IMR-90 (cell line): ENCODE results near the gene GRID1. TPM values are rescaled to one million over a fixed set of nuclear protein-coding genes. Genes with fewer than 3 reads are reported as not detected.

Experiments used
- ATAC-seq: fragments of 200-7000 bp; cut with Tn5 transposase; 2 replicates; pipeline ENCODE4 v1.9.1; 2020; ENCODE audit warnings: low read depth, mild to moderate bottlenecking, moderate library complexity
- BruUV-seq: library from RNA; stranded (reverse); fragments of 400-500 nt; replicated peaks from 2 replicates; lab custom pipeline; 2021; lab: Mats Ljungman, UMichigan
- CTCF ChIA-PET: fragments of 300-600 bp; formaldehyde crosslinking; extraction: SDS; loops from one replicate; lab custom pipeline; 2021; ENCODE audit warnings: antibody characterized with exemption; lab: Yijun Ruan, JAX
- POLR2A ChIA-PET: fragments of 300-600 bp; sonication (Branson Sonifier 250); formaldehyde crosslinking; loops from one replicate; lab custom pipeline; 2022; ENCODE audit warnings: antibody characterized with exemption; ENCODE audit not compliant: unreplicated experiment; lab: Charles Lee
- DNase-seq: peaks from one replicate; pipeline ENCODE4 v3.0.0; 2013
- H2AFZ ChIP-seq: replicated peaks from 2 replicates; pipeline ENCODE3; 2013; ENCODE audit warnings: low read length, mild to moderate bottlenecking; ENCODE audit not compliant: poor library complexity
- H2AK5ac ChIP-seq: 2 replicates; pipeline ENCODE4 v1.6.1; 2013; ENCODE audit warnings: low read depth, low read length, inconsistent platforms
- H2AK9ac ChIP-seq: replicated peaks from 2 replicates; pipeline ENCODE3; 2013; ENCODE audit warnings: mild to moderate bottlenecking, low read depth, low read length, moderate library complexity; ENCODE audit not compliant: poor library complexity
- H2BK120ac ChIP-seq: 2 replicates; pipeline ENCODE4 v1.6.1; 2013; ENCODE audit warnings: low read depth, low read length, inconsistent platforms
- H2BK15ac ChIP-seq: 3 replicates; pipeline ENCODE4 v1.6.1; 2013; ENCODE audit warnings: low read depth, low read length, inconsistent platforms
- H2BK20ac ChIP-seq: 2 replicates; pipeline ENCODE4 v1.6.1; 2013; ENCODE audit warnings: low read depth, mild to moderate bottlenecking, inconsistent platforms, low read length, moderate library complexity
- H2BK5ac ChIP-seq: 2 replicates; pipeline ENCODE4 v1.6.1; 2013; ENCODE audit warnings: mild to moderate bottlenecking, low read depth, low read length, inconsistent platforms; ENCODE audit not compliant: poor library complexity, severe bottlenecking
- H3K14ac ChIP-seq: replicated peaks from 2 replicates; pipeline ENCODE4 v1.6.1; 2013; ENCODE audit warnings: low read depth, low read length, inconsistent platforms
- H3K18ac ChIP-seq: 2 replicates; pipeline ENCODE4 v1.6.1; 2013; ENCODE audit warnings: low read depth, low read length, control low read depth
- H3K23ac ChIP-seq: 2 replicates; pipeline ENCODE4 v1.6.1; 2013; ENCODE audit warnings: low read depth, low read length, inconsistent platforms
- H3K27ac ChIP-seq: 2 replicates; pipeline ENCODE4 v1.5.1; 2013; ENCODE audit warnings: mild to moderate bottlenecking, control low read depth, low read length; ENCODE audit not compliant: insufficient read depth
- H3K27me3 ChIP-seq: 2 replicates; pipeline ENCODE4 v1.6.1; 2013; ENCODE audit warnings: low read length; ENCODE audit not compliant: control insufficient read depth, insufficient read depth
- H3K36me3 ChIP-seq: 2 replicates; pipeline ENCODE4 v1.6.1; 2013; ENCODE audit warnings: low read length, mixed read lengths; ENCODE audit not compliant: control insufficient read depth, insufficient read depth
- H3K4ac ChIP-seq: 2 replicates; pipeline ENCODE4 v1.6.1; 2013; ENCODE audit warnings: low read depth, low read length, inconsistent platforms
- H3K4me1 ChIP-seq: 2 replicates; pipeline ENCODE4 v1.6.1; 2013; ENCODE audit warnings: low read length, mixed read lengths; ENCODE audit not compliant: control insufficient read depth, insufficient read depth
- H3K4me2 ChIP-seq: 2 replicates; pipeline ENCODE4 v1.6.1; 2013; ENCODE audit warnings: low read depth, mild to moderate bottlenecking, control low read depth, low read length, moderate library complexity
- H3K4me3 ChIP-seq: 2 replicates; pipeline ENCODE4 v1.5.1; 2013; ENCODE audit warnings: low read depth, mild to moderate bottlenecking, control low read depth, low read length, moderate library complexity; ENCODE audit not compliant: insufficient read depth
- H3K56ac ChIP-seq: 2 replicates; pipeline ENCODE4 v1.6.1; 2013; ENCODE audit warnings: low read length, inconsistent platforms; ENCODE audit not compliant: insufficient read depth; ENCODE audit errors: extremely low read depth
- H3K79me1 ChIP-seq, 2 experiments: 2 replicates each; pipeline ENCODE4 v1.6.1; 2013; ENCODE audit warnings: low read length in 2 of 2, inconsistent platforms in 1 of 2, low read depth in 1 of 2
- H3K9ac ChIP-seq: 2 replicates; pipeline ENCODE4 v1.6.1; 2013; ENCODE audit warnings: low read depth, low read length, control low read depth
- H3K9me1 ChIP-seq: 2 replicates; pipeline ENCODE4 v1.6.1; 2013; ENCODE audit warnings: low read length, inconsistent platforms; ENCODE audit not compliant: insufficient read depth
- H3K9me3 ChIP-seq: 2 replicates; pipeline ENCODE4 v1.6.1; 2013; ENCODE audit warnings: low read length; ENCODE audit not compliant: control insufficient read depth, insufficient read depth
- H4K20me1 ChIP-seq: 2 replicates; pipeline ENCODE4 v1.6.1; 2013; ENCODE audit warnings: low read length, inconsistent platforms; ENCODE audit not compliant: insufficient read depth
- H4K5ac ChIP-seq: 2 replicates; pipeline ENCODE4 v1.6.1; 2013; ENCODE audit warnings: mild to moderate bottlenecking, low read depth, low read length, control low read depth
- H4K8ac ChIP-seq, 2 experiments: 2 replicates each; pipeline ENCODE4 v1.6.1; 2013; ENCODE audit warnings: low read depth in 2 of 2, low read length in 2 of 2, control low read depth in 1 of 2, inconsistent platforms in 1 of 2
- H4K91ac ChIP-seq: 2 replicates; pipeline ENCODE4 v1.6.1; 2013; ENCODE audit warnings: low read depth, low read length, inconsistent platforms; ENCODE audit not compliant: insufficient read depth
- BHLHE40 ChIP-seq: fragments of 150-350 bp; IDR thresholded peaks from 2 replicates; pipeline ENCODE4 v1.6.1; 2016; ENCODE audit warnings: mild to moderate bottlenecking, low read depth, low read length
- CEBPB ChIP-seq: IDR thresholded peaks from 2 replicates; pipeline ENCODE4 v1.6.1; 2012; ENCODE audit warnings: low read depth, low read length, improper control_type of control experiment
- CHD1 ChIP-seq: IDR thresholded peaks from 2 replicates; pipeline ENCODE4 v1.6.1; 2012; ENCODE audit warnings: low read depth, low read length, improper control_type of control experiment
- ELK1 ChIP-seq: fragments of 150-350 bp; IDR thresholded peaks from 2 replicates; pipeline ENCODE4 v1.6.1; 2016; ENCODE audit warnings: low read depth, mild to moderate bottlenecking, low read length, moderate library complexity, borderline replicate concordance
- MAZ ChIP-seq: IDR thresholded peaks from 2 replicates; pipeline ENCODE4 v1.6.1; 2012; ENCODE audit warnings: low read depth, mild to moderate bottlenecking, low read length, improper control_type of control experiment, moderate library complexity, borderline replicate concordance
- MXI1 ChIP-seq: IDR thresholded peaks from 2 replicates; pipeline ENCODE4 v1.6.1; 2012; ENCODE audit warnings: low read depth, mild to moderate bottlenecking, low read length, moderate library complexity, borderline replicate concordance
- POLR2A ChIP-seq: IDR thresholded peaks from 2 replicates; pipeline ENCODE4 v1.6.1; 2012; ENCODE audit warnings: mild to moderate bottlenecking, low read depth, low read length
- RAD21 ChIP-seq: IDR thresholded peaks from 2 replicates; pipeline ENCODE4 v1.6.1; 2012; ENCODE audit warnings: low read length, improper control_type of control experiment
- RFX5 ChIP-seq: IDR thresholded peaks from 2 replicates; pipeline ENCODE4 v1.8.0; 2012; ENCODE audit warnings: low read depth, mild to moderate bottlenecking, low read length, moderate library complexity
- SMC3 ChIP-seq: fragments of 150-350 bp; IDR thresholded peaks from 2 replicates; pipeline ENCODE4 v1.6.1; 2016; ENCODE audit warnings: low read depth, mild to moderate bottlenecking, antibody characterized with exemption, low read length, moderate library complexity
- WGBS, 2 experiments: methylation state at CpG; one replicate each; pipeline versions ENCODE4 v1.1.5 to v1.1.7; 2013; ENCODE audit warnings: missing lambda C conversion rate in 2 of 2; ENCODE audit not compliant: insufficient read length in 1 of 2; ENCODE audit errors: extremely low coverage in 2 of 2; 5-methylcytosine and 5-hydroxymethylcytosine counted together
- dilution Hi-C: fragments of 300-500 bp; cut with HindIII; formaldehyde crosslinking; loops from one replicate; pipeline ENCODE4 v1.14.3; 2018; ENCODE audit warnings: low sequenced_read_pairs; ENCODE audit not compliant: unreplicated experiment
- in situ Hi-C: fragments of 300-500 bp; cut with MboI; formaldehyde crosslinking; loops from 3 replicates; pipeline ENCODE4 v1.14.3; 2019; ENCODE audit warnings: low sequenced_read_pairs, inconsistent platforms, mixed read lengths
- intact Hi-C: fragments of 100-400 bp; cut with micrococcal nuclease; formaldehyde crosslinking; loops from 2 replicates; pipeline ENCODE4 v1.10.0; 2022
- polyA plus RNA-seq, 3 experiments: library from polyadenylated mRNA; depleted of rRNA; stranded (reverse); fragments of >200 nt; gene quantifications; 2 replicates each; pipeline ENCODE4 v1.2.3, GENCODE V29; 2012; ENCODE audit warnings: low replicate concordance in 1 of 3
- total RNA-seq: library from RNA; depleted of rRNA; stranded (reverse); fragments of >200 nt; gene quantifications from 2 replicates; pipeline ENCODE4 v1.2.3, GENCODE V29; 2012

Gene GRID1
- total and polyA plus RNA-seq, 2 of the 4 experiments (the other 2 are of a cell fraction): not detected

- no peak overlapping the region for H2AK9ac ChIP-seq
- no peaks in the 10 kb centered on the region for H4K20me1 ChIP-seq
- no peak overlapping the region for H2AFZ ChIP-seq
- no peak overlapping the region for H3K4ac ChIP-seq
- H3K36me3 ChIP-seq: no peaks in the 10 kb centered on the region
- H4K5ac ChIP-seq: no peak overlapping the region
- H3K4me2 ChIP-seq: no peak overlapping the region
- no peak overlapping the region for H3K27ac ChIP-seq
- H3K14ac ChIP-seq: no peak overlapping the region
- no peak overlapping the region for H4K91ac ChIP-seq
- DNase-seq (no peak), ATAC-seq (no peak)
- dilution Hi-C loops (no loop called here), in situ Hi-C loops (no loop called here), intact Hi-C loops (no loop called here)
- no peak overlapping the region for H2BK15ac ChIP-seq
- no peaks in the 10 kb centered on the region for H3K4me1 ChIP-seq
- no peak overlapping the region for H4K8ac ChIP-seq
- TF ChIP-seq RAD21 (no peak), CHD1 (no peak), CEBPB (no peak), ELK1 (no peak), BHLHE40 (no peak), RFX5 (no peak), SMC3 (no peak), MAZ (no peak), MXI1 (no peak), POLR2A (no peak)
- no peak overlapping the region for H2BK5ac ChIP-seq
- no peak overlapping the region for H3K23ac ChIP-seq
- H3K9me1 ChIP-seq: no peaks in the 10 kb centered on the region
- H3K4me3 ChIP-seq: no peak overlapping the region
- H2BK120ac ChIP-seq: no peak overlapping the region
- H3K9me3 ChIP-seq: no peaks in the 10 kb centered on the region
- H3K9ac ChIP-seq: no peak overlapping the region
- H2AK5ac ChIP-seq: no peak overlapping the region
- CTCF ChIA-PET: no interaction called here
- H3K56ac ChIP-seq: no peak overlapping the region
- peaks cover 1% of the 10 kb centered on the region; the same call in 1 of the 2 replicates for H3K27me3 ChIP-seq
- no peaks in the 10 kb centered on the region for H3K79me1 ChIP-seq
- POLR2A ChIA-PET: no interaction called here
- no peak overlapping the region for H2BK20ac ChIP-seq
- no TSS peak for BruUV-seq
- no peak overlapping the region for H3K18ac ChIP-seq
- WGBS, 2 experiments: no CpG with 5 or more reads among the region's 1 CpG
Observed at GRCh38 chr10:86232644-86233043, 134.0 kb downstream of the GRID1 start.
